MCF 10A (cell line): ENCODE data around the gene FAM221B. TPM values are rescaled to one million over a fixed set of nuclear protein-coding genes. Genes with fewer than 3 reads are reported as not detected.
A peak's percentile ranks its signal among the peaks of the same experiment; 100 is the strongest.

Experiments used
- BruUV-seq: library from RNA; stranded (reverse); fragments of 400-500 nt; replicated peaks from 2 replicates; lab custom pipeline; 2021; lab: Mats Ljungman, UMichigan
- CTCF ChIA-PET: fragments of 300-600 bp; sonication (Branson Sonifier 250); formaldehyde crosslinking; extraction: SDS; loops from one replicate; lab custom pipeline; 2021; ENCODE audit warnings: antibody characterized with exemption, inconsistent platforms; lab: Yijun Ruan, JAX
- POLR2A ChIA-PET: fragments of 300-600, 350-650 bp; sonication (Branson Sonifier 250); formaldehyde crosslinking; extraction: SDS; loops from one replicate; lab custom pipeline; 2020; ENCODE audit warnings: antibody characterized with exemption, inconsistent platforms; lab: Yijun Ruan, JAX
- DNase-seq: peaks from one replicate; pipeline ENCODE4 v3.0.0-alpha.2; 2018; ENCODE audit not compliant: unreplicated experiment
- H3K27ac Mint-ChIP-seq: one replicate; pipeline ENCODE4 v1.8.0; 2022; ENCODE audit warnings: mild to moderate bottlenecking, low read depth, mixed read lengths; ENCODE audit not compliant: unreplicated experiment
- H3K27me3 Mint-ChIP-seq: one replicate; pipeline ENCODE4 v1.8.0; 2022; ENCODE audit warnings: mixed read lengths; ENCODE audit not compliant: insufficient read depth, unreplicated experiment
- H3K36me3 Mint-ChIP-seq: one replicate; pipeline ENCODE4 v1.8.0; 2022; ENCODE audit warnings: mild to moderate bottlenecking, moderate library complexity, mixed read lengths; ENCODE audit not compliant: insufficient read depth, unreplicated experiment
- H3K4me1 Mint-ChIP-seq: one replicate; pipeline ENCODE4 v1.8.0; 2022; ENCODE audit warnings: mixed read lengths; ENCODE audit not compliant: insufficient read depth, unreplicated experiment
- H3K4me3 Mint-ChIP-seq: one replicate; pipeline ENCODE4 v1.8.0; 2022; ENCODE audit warnings: mild to moderate bottlenecking, moderate library complexity, mixed read lengths; ENCODE audit not compliant: unreplicated experiment
- H3K9me3 Mint-ChIP-seq: one replicate; pipeline ENCODE4 v1.8.0; 2022; ENCODE audit warnings: mixed read lengths; ENCODE audit not compliant: unreplicated experiment
- CTCF ChIP-seq: fragments of 200-600 bp; IDR thresholded peaks from one replicate; pipeline ENCODE4 v1.8.0; 2022; ENCODE audit warnings: antibody characterized with exemption, mild to moderate bottlenecking; ENCODE audit not compliant: unreplicated experiment
- intact Hi-C: fragments of 100-400 bp; cut with micrococcal nuclease; formaldehyde crosslinking; loops from 2 replicates; pipeline ENCODE4 v1.14.1; 2022
- total RNA-seq: library from RNA; stranded (reverse); gene quantifications from 2 replicates; pipeline ENCODE4 v1.2.3, GENCODE V29; 2022

Gene FAM221B
- total RNA-seq, 1 experiment from 2014 or later = not detected

GRCh38 chr9:35771534-35771933, 57.0 kb downstream of the FAM221B start:
- DNase-seq = peak; percentile 54
- BruUV-seq = no TSS peak
- no peak for TF ChIP-seq CTCF
- no peak overlapping the region for H3K27ac Mint-ChIP-seq
- no peaks in the 10 kb centered on the region for H3K9me3 Mint-ChIP-seq
- H3K4me3 Mint-ChIP-seq = no peak overlapping the region
- CTCF ChIA-PET = interaction anchor here (0.6 to 2.4 kb wide), 9 partner anchors 10 to 438 kb away, joined by 3 to 9 read pairs (median 5); partner anchors contain the start of genes GBA2 and RGP1
- POLR2A ChIA-PET = interaction anchor here (0.6 to 3.3 kb wide), 15 partner anchors 11 to 255 kb away, joined by 3 to 24 read pairs (median 4); partner anchors contain the start of genes ARHGEF39, CREB3, RGP1 and TLN1
- H3K36me3 Mint-ChIP-seq = peaks cover 2% of the 10 kb centered on the region
- no peaks in the 10 kb centered on the region for H3K4me1 Mint-ChIP-seq
- no peaks in the 10 kb centered on the region for H3K27me3 Mint-ChIP-seq
- intact Hi-C loops = no loop called here

GRCh38 chr9:35771075-35771433, 57.5 kb downstream of the FAM221B start:
- intact Hi-C loops = no loop called here
- DNase-seq = no peak
- Mint-ChIP-seq H3K36me3 (no peaks in the 10 kb centered on the region), H3K4me3 (no peak overlapping the region), H3K27ac (no peak overlapping the region), H3K9me3 (no peaks in the 10 kb centered on the region), H3K4me1 (no peaks in the 10 kb centered on the region), H3K27me3 (no peaks in the 10 kb centered on the region)
- POLR2A ChIA-PET = interaction anchor here (0.5 to 3.3 kb wide), 15 partner anchors 10 to 421 kb away, joined by 3 to 24 read pairs (median 4); partner anchors contain the start of genes ARHGEF39, CREB3, RGP1 and TLN1
- TF ChIP-seq CTCF = no peak
- CTCF ChIA-PET = interaction anchor here (0.6 to 2.4 kb wide), 8 partner anchors 9 to 439 kb away, joined by 3 to 9 read pairs (median 4); partner anchors contain the start of genes GBA2 and RGP1
- BruUV-seq = no TSS peak

- TF ChIP-seq CTCF = no peak
- H3K4me1 Mint-ChIP-seq = no peaks in the 10 kb centered on the region
- no TSS peak for BruUV-seq
- ChIA-PET POLR2A (interaction anchor here (1.0 to 1.5 kb wide), 4 partner anchors 9 to 137 kb away, joined by 3 to 8 read pairs (median 5); partner anchors contain the start of genes HRCT1 and SPAG8), CTCF (interaction anchor here (0.6 to 2.1 kb wide), 9 partner anchors 14 to 112 kb away, joined by 3 to 10 read pairs (median 4); partner anchors contain the start of genes CCDC107 and RMRP)
- H3K27ac Mint-ChIP-seq = no peak overlapping the region
- H3K27me3 Mint-ChIP-seq = no peaks in the 10 kb centered on the region
- no peak overlapping the region for H3K4me3 Mint-ChIP-seq
- no peaks in the 10 kb centered on the region for H3K36me3 Mint-ChIP-seq
- H3K9me3 Mint-ChIP-seq = no peaks in the 10 kb centered on the region
- intact Hi-C loops = no loop called here
- DNase-seq = no peak
These were observed 58.8 kb downstream of the FAM221B start for GRCh38 chr9:35769763-35770162.

GRCh38 chr9:35767458-35767857, 61.1 kb downstream of the FAM221B start:
- intact Hi-C loops = no loop called here
- Mint-ChIP-seq H3K27ac (no peak overlapping the region), H3K4me3 (no peak overlapping the region), H3K9me3 (no peaks in the 10 kb centered on the region), H3K4me1 (no peaks in the 10 kb centered on the region), H3K27me3 (no peaks in the 10 kb centered on the region), H3K36me3 (no peaks in the 10 kb centered on the region)
- no TSS peak for BruUV-seq
- no peak for TF ChIP-seq CTCF
- CTCF ChIA-PET = interaction anchor here (0.6 to 2.1 kb wide), 3 partner anchors 12 to 59 kb away, joined by 3 to 10 read pairs (median 3); no protein-coding TSS in a partner anchor
- no peak for DNase-seq
- POLR2A ChIA-PET = interaction anchor here (0.6 to 1.0 kb wide), 2 partner anchors 11 kb away, joined by 3 to 5 read pairs; no protein-coding TSS in a partner anchor
